K562 (cell line): Measurements from ENCODE around the gene PHF20. TPM values are rescaled to one million over a fixed set of nuclear protein-coding genes. Genes with fewer than 3 reads are reported as not detected.

ENCODE experiments used
- ATAC-seq: fragments of 200-7000 bp; cut with Tn5 transposase; 3 replicates; pipeline ENCODE4 v1.9.1; 2020; ENCODE audit warnings: moderate library complexity
- BruUV-seq: library from RNA; stranded (reverse); fragments of 400-500 nt; replicated peaks from 2 replicates; lab custom pipeline; 2021; lab: Mats Ljungman, UMichigan
- CTCF ChIA-PET: fragments of 300-600 bp; formaldehyde crosslinking; extraction: SDS; loops from one replicate; lab custom pipeline; 2021; ENCODE audit warnings: low intra/inter-chr PET ratio; lab: Yijun Ruan, JAX
- POLR2A ChIA-PET: fragments of 300-600, 350-650 bp; sonication (Branson Sonifier 250); formaldehyde crosslinking; extraction: SDS; loops from one replicate; lab custom pipeline; 2021; ENCODE audit warnings: antibody characterized with exemption, inconsistent platforms; lab: Yijun Ruan, JAX
- DNase-seq, 4 experiments: peaks; one replicate each; pipeline versions ENCODE4 v3.0.0 to v3.0.0-alpha.2; 2011 to 2018; ENCODE audit warnings: low spot score in 3 of 4, mixed read lengths in 3 of 4; ENCODE audit errors: extremely low read depth in 1 of 4
- FAIRE-seq: peaks from 2 replicates; lab custom pipeline; 2011; peaks lifted over from hg19 to GRCh38; lab: Jason Lieb, UNC
- H2AFZ ChIP-seq: 2 replicates; pipeline ENCODE4 v1.6.0; 2011; ENCODE audit warnings: low read depth, low read length, control low read depth, inconsistent platforms
- H3K27ac ChIP-seq: fragments of 200-600 bp; 3 replicates; pipeline ENCODE4 v1.8.0; 2011; ENCODE audit warnings: low read depth, mild to moderate bottlenecking, control low read depth, inconsistent platforms, low read length, moderate library complexity, mixed read lengths; ENCODE audit errors: extremely low read depth
- H3K27me3 ChIP-seq, 2 experiments: fragments of 300-600 bp in 1 of 2; 2 replicates in 1 of 2; 3 replicates in 1 of 2; pipeline versions ENCODE4 v1.6.0 to v1.8.0; 2011; ENCODE audit warnings: inconsistent platforms in 2 of 2, low read length in 2 of 2, mild to moderate bottlenecking in 1 of 2, mixed read lengths in 1 of 2, moderate library complexity in 1 of 2; ENCODE audit not compliant: control insufficient read depth in 2 of 2, insufficient read depth in 2 of 2
- H3K36me3 ChIP-seq: fragments of 300-600 bp; 3 replicates; pipeline ENCODE4 v1.8.0; 2011; ENCODE audit warnings: mild to moderate bottlenecking, low read length, inconsistent platforms; ENCODE audit not compliant: control insufficient read depth, insufficient read depth
- H3K4me1 ChIP-seq, 2 experiments: fragments of 200-600 bp in 1 of 2; replicated peaks in 1 of 2; 2 replicates in 1 of 2; 3 replicates in 1 of 2; pipeline versions ENCODE4 v1.5.1 to v1.8.0; 2011; ENCODE audit warnings: inconsistent platforms in 2 of 2, low read length in 2 of 2, mild to moderate bottlenecking in 1 of 2, mixed read lengths in 1 of 2, moderate library complexity in 1 of 2; ENCODE audit not compliant: control insufficient read depth in 2 of 2, insufficient read depth in 2 of 2
- H3K4me2 ChIP-seq: 2 replicates; pipeline ENCODE4 v1.6.1; 2011; ENCODE audit warnings: low read length, control low read depth, inconsistent platforms, mixed read lengths; ENCODE audit not compliant: insufficient read depth
- H3K4me3 ChIP-seq: fragments of 200-600 bp; sonication (generic), shearing (Covaris generic); 2 replicates; pipeline ENCODE4 v1.5.1; 2016; ENCODE audit warnings: control low read depth, inconsistent platforms
- H3K79me2 ChIP-seq: fragments of 200-600 bp; 3 replicates; pipeline ENCODE4 v1.8.0; 2011; ENCODE audit warnings: low read length, inconsistent platforms; ENCODE audit not compliant: control insufficient read depth, insufficient read depth
- H3K9ac ChIP-seq, 2 experiments: 2 replicates each; pipeline versions ENCODE4 v1.6.0 to v1.6.1; 2011; ENCODE audit warnings: low read depth in 2 of 2, low read length in 2 of 2, control low read depth in 1 of 2, inconsistent platforms in 1 of 2, mild to moderate bottlenecking in 1 of 2, mixed read lengths in 1 of 2; ENCODE audit not compliant: insufficient read depth in 1 of 2
- H3K9me1 ChIP-seq: one replicate; pipeline ENCODE4 v1.6.0; 2011; ENCODE audit warnings: inconsistent platforms, mild to moderate bottlenecking, low read length, moderate library complexity; ENCODE audit not compliant: control insufficient read depth, insufficient read depth
- H3K9me3 ChIP-seq: replicated peaks from 2 replicates; pipeline ENCODE4 v1.5.1; 2011; ENCODE audit warnings: low read depth, low read length, inconsistent platforms; ENCODE audit not compliant: control insufficient read depth, insufficient read depth
- H4K20me1 ChIP-seq: replicated peaks from 2 replicates; pipeline ENCODE4 v1.6.1; 2011; ENCODE audit warnings: low read length, inconsistent platforms, mixed read lengths; ENCODE audit not compliant: control insufficient read depth, insufficient read depth
- FOXK2 ChIP-seq, 2 experiments: fragments of 450-650 bp; IDR thresholded peaks in 1 of 2; conservative IDR thresholded peaks in 1 of 2; 2 replicates each; pipeline ENCODE4 v1.6.1; 2016; ENCODE audit warnings: low read depth in 2 of 2, mild to moderate bottlenecking in 1 of 2
- ILF3 ChIP-seq: fragments of 450-650 bp; IDR thresholded peaks from 2 replicates; pipeline ENCODE4 v1.6.1; 2018; ENCODE audit warnings: antibody characterized with exemption, mild to moderate bottlenecking, moderate library complexity, borderline replicate concordance
- LARP7 ChIP-seq: fragments of 450-650 bp; IDR thresholded peaks from 2 replicates; pipeline ENCODE4 v1.6.1; 2016
- STAT5B ChIP-seq: fragments of 250-450 bp; sonication (Bioruptor Pico); IDR thresholded peaks from 2 replicates; pipeline ENCODE4 v1.8.0; 2021; ENCODE audit warnings: mild to moderate bottlenecking, inconsistent platforms
- WGBS: fragments of 100-300 bp; shearing (Covaris generic); methylation state at CpG from one replicate; pipeline ENCODE4 v1.1.6; 2016; ENCODE audit warnings: low coverage, mixed read lengths; ENCODE audit not compliant: insufficient coverage; ENCODE audit errors: missing lambda C conversion rate; 5-methylcytosine and 5-hydroxymethylcytosine counted together
- in situ Hi-C: fragments of 300-500 bp; cut with MboI; formaldehyde crosslinking; loops from 4 replicates; pipeline ENCODE4 v1.15.0; 2018; ENCODE audit warnings: inconsistent platforms, mixed read lengths
- intact Hi-C: fragments of 100-400 bp; cut with micrococcal nuclease; formaldehyde crosslinking; loops from 2 replicates; pipeline ENCODE4 v1.14.2; 2022
- polyA plus RNA-seq, 8 experiments: library from polyadenylated mRNA; depleted of rRNA in 4 of 8; stranded (reverse) in 5 of 8; unstranded in 3 of 8; fragments of >200 nt; fragmentation: Nextera tagmentation in 2 of 8; fragmentation: Illumina TruSeq in 1 of 8; extraction: Ambion mirVana in 2 of 8; extraction: Trizol in 1 of 8; gene quantifications; 2 replicates each; pipeline versions ENCODE4 v1.2.1 to v1.2.3, GENCODE V29; 2011 to 2014; ENCODE audit warnings: inconsistent platforms in 1 of 8, missing spikeins in 1 of 8
- total RNA-seq, 7 experiments: library from RNA; depleted of rRNA in 6 of 7; stranded (reverse); fragments of >200 nt in 6 of 7; fragmentation: Illumina TruSeq in 2 of 7; extraction: Trizol in 2 of 7; gene quantifications; 2 replicates each; pipeline versions ENCODE4 v1.2.1 to v1.2.3, GENCODE V29; 2011 to 2021; ENCODE audit warnings: low replicate concordance in 1 of 7
- TF ChIP-seq, protein P1 (sequence below): fragments of 450-650 bp; IDR thresholded peaks from 2 replicates; pipeline ENCODE4 v1.6.1; 2016

The PHF20 gene
- total and polyA plus RNA-seq, 9 of the 15 experiments (the other 6 are each of a cell fraction or from before 2014, with no cell fraction given): 49.9 to 196 (median 70.7) TPM

DNA sequence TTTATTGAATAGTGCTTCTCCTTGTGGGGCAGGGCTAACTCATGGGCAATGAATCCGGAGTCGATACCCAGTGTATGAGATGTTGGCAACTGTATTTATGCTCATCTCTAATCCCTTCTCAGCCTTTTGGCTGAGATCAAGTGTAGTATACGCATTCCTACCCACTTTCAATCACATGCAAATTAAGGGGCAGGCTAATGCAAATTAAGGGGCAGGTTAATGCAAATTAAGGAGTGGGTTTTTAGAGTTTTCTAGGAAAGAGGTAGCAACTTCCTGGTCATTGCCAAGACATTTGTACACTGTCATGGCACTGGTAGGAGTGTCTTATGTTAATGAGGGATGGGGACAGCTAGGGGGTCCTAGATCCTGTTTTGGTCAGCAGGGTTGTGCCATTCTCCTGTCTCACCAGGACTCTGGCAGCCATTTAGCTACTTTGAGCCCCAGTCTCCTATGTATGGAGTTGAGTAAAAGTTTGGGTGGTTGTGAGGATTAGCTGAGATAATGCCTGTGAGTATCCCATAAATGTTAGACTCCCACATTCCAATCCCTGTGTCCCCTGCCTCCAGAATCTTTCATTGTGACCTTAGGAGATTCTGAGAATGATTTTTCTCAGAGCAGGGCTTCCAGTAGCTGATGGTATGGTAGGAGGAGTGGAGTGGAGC is 196.3 kb downstream of the PHF20 start, which contains the start of gene CNBD2:
Gene CNBD2 (plus strand): TSS at position 612 of the 662 bp plus-strand sequence. CDS start 173 bp downstream, outside the sequence.
- POLR2A ChIA-PET: interaction anchor here (0.7 to 2.3 kb wide), 6 partner anchors 11 to 1824 kb away, joined by 3 to 7 read pairs (median 3); partner anchors contain the start of gene SPAG4
- peak within 1 kb of the TSS; percentile 78 for H2AFZ ChIP-seq
- in situ Hi-C loops: no loop called here
- H4K20me1 ChIP-seq: no peaks in the 10 kb centered on the region
- no peak within 1 kb of the TSS for H3K4me3 ChIP-seq
- no peak within 1 kb of the TSS for H3K27ac ChIP-seq
- H3K27me3 ChIP-seq: no peaks in the 10 kb centered on the region
- intact Hi-C loops: no loop called here
- TF ChIP-seq LARP7 (no peak), STAT5B (no peak), FOXK2 (conservative IDR thresholded peaks at IDR 0.05 in 1 of 2, IDR thresholded peaks at IDR 0.05 in 1 of 2; ENCODE audit: low read depth in 2 of 2) (no peak), ILF3 (no peak)
- TF ChIP-seq, protein P1, sequence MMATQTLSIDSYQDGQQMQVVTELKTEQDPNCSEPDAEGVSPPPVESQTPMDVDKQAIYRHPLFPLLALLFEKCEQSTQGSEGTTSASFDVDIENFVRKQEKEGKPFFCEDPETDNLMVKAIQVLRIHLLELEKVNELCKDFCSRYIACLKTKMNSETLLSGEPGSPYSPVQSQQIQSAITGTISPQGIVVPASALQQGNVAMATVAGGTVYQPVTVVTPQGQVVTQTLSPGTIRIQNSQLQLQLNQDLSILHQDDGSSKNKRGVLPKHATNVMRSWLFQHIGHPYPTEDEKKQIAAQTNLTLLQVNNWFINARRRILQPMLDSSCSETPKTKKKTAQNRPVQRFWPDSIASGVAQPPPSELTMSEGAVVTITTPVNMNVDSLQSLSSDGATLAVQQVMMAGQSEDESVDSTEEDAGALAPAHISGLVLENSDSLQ: 0 out of 2 replicates have a peak, but pooled peaks have one; percentile 36
- H3K9me1 ChIP-seq: no peaks in the 10 kb centered on the region
- ATAC-seq (peak; percentile 88), FAIRE-seq (peak; percentile 74), DNase-seq (peak in 2 of 4 experiments; percentile 18 to 22)
- no peaks in the 10 kb centered on the region for H3K79me2 ChIP-seq
- H3K4me1 ChIP-seq: peaks cover 0 to 7% of the 10 kb centered on the region in 2 experiments; a peak in 3 of 5 replicates
- 19% methylated on average over 3 of the region's 3 CpGs for WGBS
- no peak within 1 kb of the TSS for H3K9ac ChIP-seq
- no peaks in the 10 kb centered on the region for H3K36me3 ChIP-seq
- no peaks in the 10 kb centered on the region; the same call in 1 of the 2 replicates for H3K9me3 ChIP-seq
- CTCF ChIA-PET: no interaction called here
- BruUV-seq: no TSS peak
- no peak within 1 kb of the TSS for H3K4me2 ChIP-seq
